ENCODE data around the gene HDLBP. TPM values are rescaled to one million over a fixed set of nuclear protein-coding genes. Genes with fewer than 3 reads are reported as not detected.

Gene HDLBP
- polyA plus RNA-seq, 3 donors: 50.4 to 73.1 (median 69.9) TPM

- no peak for TF ChIP-seq CTCF (IDR thresholded peaks at IDR 0.05)
- H3K4me3 ChIP-seq (replicated peaks in 1 of 3; ENCODE audit: low read depth in 2 of 3, low read length in 3 of 3): no peak overlapping the region
- H3K79me2 ChIP-seq (ENCODE audit: insufficient read depth, low read length): peaks cover 6% of the 10 kb centered on the region
- H4K20me1 ChIP-seq (ENCODE audit: insufficient read depth, low read length): peaks cover 62% of the 10 kb centered on the region
- peaks cover 81 to 95% of the 10 kb centered on the region in 2 donors for H3K36me3 ChIP-seq (replicated peaks in 1 of 2; ENCODE audit: control insufficient read depth in 1 of 2, insufficient read depth in 2 of 2, low read length in 2 of 2)
- no peak overlapping the region for H3K27ac ChIP-seq (ENCODE audit: low read depth in 1 of 2, low read length in 2 of 2)
- H3K9me3 Mint-ChIP-seq: no peaks in the 10 kb centered on the region
- no peaks in the 10 kb centered on the region for H3K27me3 ChIP-seq (ENCODE audit: control insufficient read depth in 2 of 2, insufficient read depth in 2 of 2, low read length in 2 of 2)
- no peak for DNase-seq
- intact Hi-C loops (cut with micrococcal nuclease): no loop called here
- no peaks in the 10 kb centered on the region for H3K27me3 Mint-ChIP-seq (ENCODE audit: low read depth in 3 of 3)
- H3K4me1 Mint-ChIP-seq: peaks cover 4% of the 10 kb centered on the region
- no peaks in the 10 kb centered on the region for H3K9me3 ChIP-seq (replicated peaks in 1 of 2; ENCODE audit: control insufficient read depth in 1 of 2, insufficient read depth in 1 of 2, low read length in 2 of 2)
- H3K4me2 ChIP-seq (replicated peaks; ENCODE audit: extremely low read depth, low read length, poor library complexity, severe bottlenecking): no peak overlapping the region
- no peaks in the 10 kb centered on the region for H3K4me1 ChIP-seq (ENCODE audit: control insufficient read depth in 1 of 2, insufficient read depth in 2 of 2, low read length in 2 of 2)
- H3K27ac Mint-ChIP-seq: no peak overlapping the region
- H3K36me3 Mint-ChIP-seq: peaks cover 81 to 93% of the 10 kb centered on the region in 2 donors
- 100% methylated on average over 1 of the region's 8 CpGs for WGBS (ENCODE audit: insufficient coverage)
- H3K9ac ChIP-seq (ENCODE audit: insufficient read depth, low read length, poor library complexity, severe bottlenecking): no peak overlapping the region
- H3K4me3 Mint-ChIP-seq: no peak overlapping the region
- no peak overlapping the region for H2AFZ ChIP-seq (ENCODE audit: insufficient read depth, low read depth, low read length, poor library complexity, severe bottlenecking)
Observed at GRCh38 chr2:241339839-241340630, 24.6 kb upstream of the HDLBP start.

GRCh38 chr2:241334813-241335212 is 19.3 kb upstream of the HDLBP start:
- H3K9me3 ChIP-seq (replicated peaks in 1 of 2; ENCODE audit: control insufficient read depth in 1 of 2, insufficient read depth in 1 of 2, low read length in 2 of 2): no peaks in the 10 kb centered on the region
- H3K27ac ChIP-seq (ENCODE audit: low read depth in 1 of 2, low read length in 2 of 2): no peak overlapping the region
- H4K20me1 ChIP-seq (ENCODE audit: insufficient read depth, low read length): peaks cover 76% of the 10 kb centered on the region
- Mint-ChIP-seq H3K4me3 (no peak overlapping the region), H3K9me3 (no peaks in the 10 kb centered on the region), H3K4me1 (peaks cover 4% of the 10 kb centered on the region), H3K36me3 (peaks cover 69 to 79% of the 10 kb centered on the region in 2 donors), H3K27ac (no peak overlapping the region), H3K27me3 (ENCODE audit: low read depth in 3 of 3) (no peaks in the 10 kb centered on the region)
- H3K4me3 ChIP-seq (replicated peaks in 1 of 3; ENCODE audit: low read depth in 2 of 3, low read length in 3 of 3): no peak overlapping the region
- WGBS (ENCODE audit: insufficient coverage): no CpG with 5 or more reads among the region's 2 CpGs
- peaks cover 47 to 95% of the 10 kb centered on the region in 2 donors for H3K36me3 ChIP-seq (replicated peaks in 1 of 2; ENCODE audit: control insufficient read depth in 1 of 2, insufficient read depth in 2 of 2, low read length in 2 of 2)
- no peak overlapping the region for H3K4me2 ChIP-seq (replicated peaks; ENCODE audit: extremely low read depth, low read length, poor library complexity, severe bottlenecking)
- H3K27me3 ChIP-seq (ENCODE audit: control insufficient read depth in 2 of 2, insufficient read depth in 2 of 2, low read length in 2 of 2): no peaks in the 10 kb centered on the region
- H3K9ac ChIP-seq (ENCODE audit: insufficient read depth, low read length, poor library complexity, severe bottlenecking): no peak overlapping the region
- no peak overlapping the region for H2AFZ ChIP-seq (ENCODE audit: insufficient read depth, low read depth, low read length, poor library complexity, severe bottlenecking)
- H3K4me1 ChIP-seq (ENCODE audit: control insufficient read depth in 1 of 2, insufficient read depth in 2 of 2, low read length in 2 of 2): no peaks in the 10 kb centered on the region
- intact Hi-C loops (cut with micrococcal nuclease): no loop called here
- peaks cover 34% of the 10 kb centered on the region for H3K79me2 ChIP-seq (ENCODE audit: insufficient read depth, low read length)
- TF ChIP-seq CTCF (IDR thresholded peaks at IDR 0.05): no peak
- no peak for DNase-seq
